ENCODE results near the gene ZNF512. TPM values are rescaled to one million over a fixed set of nuclear protein-coding genes. Genes with fewer than 3 reads are reported as not detected.

ZNF512 gene
- total RNA-seq, 4 donors from 2014 or later: 9.2 to 33.3 (median 20.2) TPM

GRCh38 chr2:27638037-27638637 lies 55.3 kb downstream of the ZNF512 start:
- H3K27me3 ChIP-seq: no peaks in the 10 kb centered on the region
- no peaks in the 10 kb centered on the region for H3K4me1 ChIP-seq
- in situ Hi-C loops (cut with MboI; ENCODE audit: low pct_ligation_motif_present in 1 of 4, low pct_unique_long_range_greater_than_20kb in 1 of 4, low sequenced_read_pairs in 3 of 4): no loop called here
- H3K36me3 ChIP-seq: peaks cover 0 to 88% (median 43%) of the 10 kb centered on the region in 4 donors
- H3K4me3 ChIP-seq: no peak overlapping the region
- no peak overlapping the region for H3K27ac ChIP-seq
- WGBS, 2 donors (ENCODE audit: low coverage in 1 of 2): 63 to 76% methylated on average over 2 to 3 of the region's 3 CpGs
- no peak for DNase-seq
- H3K9me3 ChIP-seq: no peaks in the 10 kb centered on the region
- intact Hi-C loops (cut with DNase I; ENCODE audit: low total_unique reads): no loop called here
- TF ChIP-seq EP300 (IDR thresholded peaks at IDR 0.05; ENCODE audit: low read depth) (no peak), POLR2A (IDR thresholded peaks at IDR 0.05) (no peak), POLR2AphosphoS5 (IDR thresholded peaks at IDR 0.05) (no peak), CTCF (IDR thresholded peaks at IDR 0.05) (no peak)

- Histone ChIP-seq H3K4me1 (no peaks in the 10 kb centered on the region), H3K27me3 (no peaks in the 10 kb centered on the region), H3K36me3 (peaks cover 0 to 89% (median 42%) of the 10 kb centered on the region in 4 donors), H3K9me3 (no peaks in the 10 kb centered on the region), H3K27ac (no peak overlapping the region), H3K4me3 (no peak overlapping the region)
- no peak for TF ChIP-seq POLR2AphosphoS5 (IDR thresholded peaks at IDR 0.05)
- no peak for TF ChIP-seq POLR2A (IDR thresholded peaks at IDR 0.05)
- no peak for TF ChIP-seq CTCF (IDR thresholded peaks at IDR 0.05)
- TF ChIP-seq EP300 (IDR thresholded peaks at IDR 0.05; ENCODE audit: low read depth): no peak
- 50 to 84% methylated on average over 2 to 3 of the region's 3 CpGs for WGBS, 2 donors (ENCODE audit: low coverage in 1 of 2)
- intact Hi-C loops (cut with DNase I; ENCODE audit: low total_unique reads) (no loop called here), in situ Hi-C loops (cut with MboI; ENCODE audit: low pct_ligation_motif_present in 1 of 4, low pct_unique_long_range_greater_than_20kb in 1 of 4, low sequenced_read_pairs in 3 of 4) (no loop called here)
- no peak for DNase-seq
Measured at GRCh38 chr2:27638709-27639108, 55.9 kb downstream of the ZNF512 start.

GRCh38 chr2:27640722-27641245 lies 57.9 kb downstream of the ZNF512 start:
- 87 to 88% methylated on average over 2 of the region's 2 CpGs for WGBS, 2 donors (ENCODE audit: low coverage in 1 of 2)
- intact Hi-C loops (cut with DNase I; ENCODE audit: low total_unique reads): no loop called here
- TF ChIP-seq POLR2A (IDR thresholded peaks at IDR 0.05) (no peak), EP300 (IDR thresholded peaks at IDR 0.05; ENCODE audit: low read depth) (no peak)
- in situ Hi-C loops (cut with MboI; ENCODE audit: low pct_ligation_motif_present in 1 of 4, low pct_unique_long_range_greater_than_20kb in 1 of 4, low sequenced_read_pairs in 3 of 4): no loop called here
- Histone ChIP-seq H3K9me3 (no peaks in the 10 kb centered on the region), H3K4me3 (no peak overlapping the region), H3K27me3 (no peaks in the 10 kb centered on the region), H3K36me3 (peaks cover 0 to 74% (median 32%) of the 10 kb centered on the region in 4 donors), H3K4me1 (no peaks in the 10 kb centered on the region), H3K27ac (no peak overlapping the region)
- DNase-seq: no peak

GRCh38 chr2:27645197-27645596 lies 62.4 kb downstream of the ZNF512 start:
- intact Hi-C loops (cut with DNase I; ENCODE audit: low total_unique reads) (no loop called here), in situ Hi-C loops (cut with MboI; ENCODE audit: low pct_ligation_motif_present in 1 of 4, low pct_unique_long_range_greater_than_20kb in 1 of 4, low sequenced_read_pairs in 3 of 4) (no loop called here)
- Histone ChIP-seq H3K4me3 (no peak overlapping the region), H3K4me1 (no peaks in the 10 kb centered on the region), H3K27me3 (no peaks in the 10 kb centered on the region), H3K9me3 (no peaks in the 10 kb centered on the region), H3K36me3 (peaks cover 0 to 66% (median 26%) of the 10 kb centered on the region in 4 donors), H3K27ac (no peak overlapping the region)
- TF ChIP-seq CTCF (IDR thresholded peaks at IDR 0.05): no peak
- no peak for TF ChIP-seq EP300 (IDR thresholded peaks at IDR 0.05; ENCODE audit: low read depth)
- TF ChIP-seq POLR2A (IDR thresholded peaks at IDR 0.05): no peak
- no peak for TF ChIP-seq POLR2AphosphoS5 (IDR thresholded peaks at IDR 0.05)
- DNase-seq: no peak

- H3K36me3 ChIP-seq: peaks cover 0 to 59% (median 19%) of the 10 kb centered on the region in 4 donors
- no peaks in the 10 kb centered on the region for H3K9me3 ChIP-seq
- in situ Hi-C loops (cut with MboI; ENCODE audit: low pct_ligation_motif_present in 1 of 4, low pct_unique_long_range_greater_than_20kb in 1 of 4, low sequenced_read_pairs in 3 of 4): no loop called here
- intact Hi-C loops (cut with DNase I; ENCODE audit: low total_unique reads): no loop called here
- TF ChIP-seq EP300 (IDR thresholded peaks at IDR 0.05; ENCODE audit: low read depth): no peak
- TF ChIP-seq POLR2AphosphoS5 (IDR thresholded peaks at IDR 0.05): no peak
- TF ChIP-seq POLR2A (IDR thresholded peaks at IDR 0.05): no peak
- no peak for TF ChIP-seq CTCF (IDR thresholded peaks at IDR 0.05)
- H3K4me1 ChIP-seq: no peaks in the 10 kb centered on the region
- H3K27me3 ChIP-seq: no peaks in the 10 kb centered on the region
- H3K4me3 ChIP-seq: no peak overlapping the region
- H3K27ac ChIP-seq: no peak overlapping the region
- no peak for DNase-seq
Measured at GRCh38 chr2:27647289-27647688, 64.4 kb downstream of the ZNF512 start.
